ENCODE data around the gene CASTOR1.

The CASTOR1 gene

DNA sequence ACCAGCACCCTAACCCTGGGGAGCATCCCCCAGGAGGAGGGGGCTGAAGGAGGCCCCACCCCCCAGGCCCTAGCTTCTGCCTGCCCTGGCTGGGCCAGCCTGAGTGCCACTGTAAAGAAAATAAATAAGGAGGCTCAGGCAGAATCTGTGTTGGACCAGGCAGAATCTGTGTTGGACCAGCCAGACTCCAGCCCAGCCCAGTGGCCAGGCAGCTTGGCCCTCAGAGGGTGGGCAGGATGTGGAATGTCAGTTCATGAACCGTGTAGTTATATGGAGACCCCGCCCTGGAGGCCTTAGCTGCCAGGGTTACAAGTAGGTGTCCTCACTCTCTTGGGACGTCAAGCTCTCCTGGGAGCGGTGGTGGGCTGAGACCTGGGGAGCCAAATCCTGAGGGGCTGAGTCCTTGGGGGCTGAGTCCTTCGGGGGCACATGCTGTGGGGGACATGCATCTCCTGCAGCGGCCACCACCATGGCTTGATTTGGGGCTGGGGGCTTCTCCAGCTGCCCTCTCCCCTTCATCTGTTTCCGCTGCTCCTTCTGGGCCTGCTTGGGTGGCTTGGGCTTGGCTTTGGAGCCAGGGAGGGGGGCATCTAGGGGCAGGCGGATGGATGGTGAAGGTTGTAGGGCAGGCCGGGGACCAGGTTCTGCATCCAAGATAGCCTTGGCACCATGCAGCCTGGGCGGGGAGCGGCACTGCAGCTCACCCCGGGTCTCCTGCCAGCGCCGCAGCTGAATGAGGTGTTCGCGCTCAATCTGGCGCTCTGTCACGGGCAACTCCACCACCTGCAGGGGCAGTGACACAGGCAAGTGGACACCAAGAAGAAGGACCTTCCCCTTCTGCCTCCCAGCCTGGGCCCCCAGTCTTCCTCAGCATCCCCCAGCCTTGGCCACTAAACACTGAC lies 3.0 kb upstream of the CASTOR1 start:
- TF ChIP-seq, protein P1, sequence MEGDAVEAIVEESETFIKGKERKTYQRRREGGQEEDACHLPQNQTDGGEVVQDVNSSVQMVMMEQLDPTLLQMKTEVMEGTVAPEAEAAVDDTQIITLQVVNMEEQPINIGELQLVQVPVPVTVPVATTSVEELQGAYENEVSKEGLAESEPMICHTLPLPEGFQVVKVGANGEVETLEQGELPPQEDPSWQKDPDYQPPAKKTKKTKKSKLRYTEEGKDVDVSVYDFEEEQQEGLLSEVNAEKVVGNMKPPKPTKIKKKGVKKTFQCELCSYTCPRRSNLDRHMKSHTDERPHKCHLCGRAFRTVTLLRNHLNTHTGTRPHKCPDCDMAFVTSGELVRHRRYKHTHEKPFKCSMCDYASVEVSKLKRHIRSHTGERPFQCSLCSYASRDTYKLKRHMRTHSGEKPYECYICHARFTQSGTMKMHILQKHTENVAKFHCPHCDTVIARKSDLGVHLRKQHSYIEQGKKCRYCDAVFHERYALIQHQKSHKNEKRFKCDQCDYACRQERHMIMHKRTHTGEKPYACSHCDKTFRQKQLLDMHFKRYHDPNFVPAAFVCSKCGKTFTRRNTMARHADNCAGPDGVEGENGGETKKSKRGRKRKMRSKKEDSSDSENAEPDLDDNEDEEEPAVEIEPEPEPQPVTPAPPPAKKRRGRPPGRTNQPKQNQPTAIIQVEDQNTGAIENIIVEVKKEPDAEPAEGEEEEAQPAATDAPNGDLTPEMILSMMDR (IDR thresholded peaks at IDR 0.05), result no peak
- no peaks in the 10 kb centered on the region for H3K9me3 ChIP-seq
- H3K4me1 ChIP-seq (ENCODE audit: control insufficient read depth in 1 of 2, insufficient read depth in 1 of 2, low read depth in 1 of 2, low read length in 1 of 2), result peaks cover 21 to 29% of the 10 kb centered on the region in 2 experiments
- H3K4me3 ChIP-seq (ENCODE audit: low read depth in 1 of 2, low read length in 1 of 2), result no peak overlapping the region
- peak overlapping the region; percentile 8 for H3K27ac ChIP-seq
- H3K36me3 ChIP-seq, result peaks cover 63% of the 10 kb centered on the region
- no peaks in the 10 kb centered on the region for H3K27me3 ChIP-seq

DNA sequence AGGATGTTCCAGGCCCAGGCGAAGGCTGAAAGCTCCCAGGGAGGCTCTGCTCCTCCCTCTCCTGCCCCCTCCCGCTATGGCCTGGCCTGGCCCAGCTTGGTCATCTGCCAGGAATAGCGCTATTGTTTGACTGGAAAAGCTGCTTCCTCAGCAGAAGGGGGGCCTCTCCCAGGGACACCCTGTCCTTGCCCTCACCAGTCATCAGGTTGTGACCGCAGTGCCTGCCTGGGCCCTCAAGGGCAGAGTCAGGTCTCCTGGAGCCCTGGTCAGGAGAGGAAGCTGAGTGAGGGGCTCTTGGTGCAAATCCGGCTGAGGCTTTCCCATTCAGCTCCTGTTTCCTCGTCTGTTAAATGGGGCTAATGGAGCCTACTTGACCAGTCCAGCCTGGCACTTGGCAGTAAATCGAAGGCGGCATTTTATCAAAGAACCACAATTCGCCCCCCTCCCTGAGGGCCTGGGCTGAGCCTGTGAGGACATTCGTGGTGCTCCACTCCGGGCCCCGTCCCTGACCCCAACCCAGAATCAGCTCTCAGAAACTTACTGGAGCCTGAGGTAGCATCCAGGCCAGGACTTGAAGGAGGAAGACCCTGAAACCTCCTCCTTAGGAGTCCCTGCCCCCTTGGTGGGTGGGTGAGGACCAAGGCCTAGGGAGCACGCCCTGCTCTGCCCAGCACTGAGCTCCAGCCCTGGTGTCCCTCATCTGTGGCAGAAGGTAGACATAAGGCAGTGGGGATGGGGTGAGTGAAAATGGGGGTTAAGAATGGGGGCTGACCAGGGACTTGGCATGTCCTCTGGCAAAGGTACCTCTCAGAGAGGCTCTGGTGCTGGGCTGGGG lies 2.0 kb upstream of the CASTOR1 start:
- H3K4me1 ChIP-seq (ENCODE audit: control insufficient read depth in 1 of 2, insufficient read depth in 1 of 2, low read depth in 1 of 2, low read length in 1 of 2), result peaks cover 29 to 39% of the 10 kb centered on the region in 2 experiments
- H3K9me3 ChIP-seq, result no peaks in the 10 kb centered on the region
- H3K27me3 ChIP-seq, result no peaks in the 10 kb centered on the region
- peaks cover 53% of the 10 kb centered on the region for H3K36me3 ChIP-seq
- H3K27ac ChIP-seq, result peak overlapping the region; percentile 78
- TF ChIP-seq, protein P1 (IDR thresholded peaks at IDR 0.05), result no peak
- no peak overlapping the region for H3K4me3 ChIP-seq (ENCODE audit: low read depth in 1 of 2, low read length in 1 of 2)

DNA sequence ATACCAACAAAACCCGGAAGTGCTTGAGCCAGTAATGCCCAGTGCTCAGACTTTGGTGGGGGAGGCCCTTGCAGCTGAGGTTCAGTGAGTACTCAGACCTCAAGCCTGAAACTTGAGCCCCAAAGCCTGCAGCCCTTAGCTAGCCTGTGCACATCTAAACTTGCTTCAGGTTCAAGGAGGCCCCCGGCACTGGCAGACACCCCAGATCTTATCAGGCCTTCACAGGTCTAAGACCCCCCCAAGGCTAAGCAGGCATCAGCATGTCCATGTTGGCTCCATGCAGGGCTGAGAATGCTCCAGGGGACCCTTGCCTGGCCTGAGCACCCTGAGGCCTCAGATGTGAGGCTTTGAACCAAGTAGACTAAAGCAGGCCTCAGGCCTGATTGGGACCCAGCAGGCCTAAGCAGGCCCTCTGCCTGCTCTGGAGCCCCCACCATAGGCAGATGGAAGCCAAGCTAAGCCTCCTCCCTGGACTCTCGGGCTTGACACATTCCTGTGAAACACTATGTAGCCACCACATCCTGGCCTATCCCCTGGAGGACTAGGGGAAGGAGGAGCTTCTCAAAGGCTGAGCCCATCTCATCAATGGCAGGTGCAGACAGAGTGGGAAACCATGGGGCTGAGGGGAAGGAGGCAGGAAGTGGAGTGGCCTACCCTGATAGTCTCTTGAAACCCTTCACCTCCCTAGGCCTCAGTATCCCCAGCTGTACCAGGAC lies 1.2 kb upstream of the CASTOR1 start:
- Histone ChIP-seq H3K27ac (peak overlapping the region; percentile 78), H3K4me3 (ENCODE audit: low read depth in 1 of 2, low read length in 1 of 2) (no peak overlapping the region), H3K36me3 (peaks cover 47% of the 10 kb centered on the region), H3K4me1 (ENCODE audit: control insufficient read depth in 1 of 2, insufficient read depth in 1 of 2, low read depth in 1 of 2, low read length in 1 of 2) (peaks cover 29 to 39% of the 10 kb centered on the region in 2 experiments), H3K9me3 (no peaks in the 10 kb centered on the region), H3K27me3 (no peaks in the 10 kb centered on the region)
- TF ChIP-seq, protein P1 (IDR thresholded peaks at IDR 0.05), result no peak

DNA sequence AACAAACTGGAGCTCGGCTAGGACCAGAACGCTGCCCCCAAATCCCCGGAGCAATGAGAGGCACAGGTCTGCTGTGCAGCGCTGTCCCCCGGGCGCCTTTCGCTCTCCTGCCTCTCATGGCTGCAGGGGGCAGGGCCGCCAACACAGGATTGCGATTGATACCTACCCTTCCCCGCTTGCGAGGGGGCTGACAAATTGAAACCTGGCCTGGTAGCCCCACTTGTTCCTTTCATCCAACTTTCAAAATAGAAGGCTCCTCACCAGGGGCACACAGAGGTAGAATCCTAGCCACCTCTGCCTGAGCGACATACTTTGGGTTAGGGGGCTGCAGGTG lies 642 bp upstream of the CASTOR1 start:
- Histone ChIP-seq H3K27ac (peak overlapping the region; percentile 78), H3K4me1 (ENCODE audit: control insufficient read depth in 1 of 2, insufficient read depth in 1 of 2, low read depth in 1 of 2, low read length in 1 of 2) (peaks cover 29 to 39% of the 10 kb centered on the region in 2 experiments), H3K27me3 (no peaks in the 10 kb centered on the region), H3K9me3 (no peaks in the 10 kb centered on the region), H3K36me3 (peaks cover 46% of the 10 kb centered on the region), H3K4me3 (ENCODE audit: low read depth in 1 of 2, low read length in 1 of 2) (peak overlapping the region; percentile 78 to 94)
- TF ChIP-seq, protein P1 (IDR thresholded peaks at IDR 0.05), result no peak

DNA sequence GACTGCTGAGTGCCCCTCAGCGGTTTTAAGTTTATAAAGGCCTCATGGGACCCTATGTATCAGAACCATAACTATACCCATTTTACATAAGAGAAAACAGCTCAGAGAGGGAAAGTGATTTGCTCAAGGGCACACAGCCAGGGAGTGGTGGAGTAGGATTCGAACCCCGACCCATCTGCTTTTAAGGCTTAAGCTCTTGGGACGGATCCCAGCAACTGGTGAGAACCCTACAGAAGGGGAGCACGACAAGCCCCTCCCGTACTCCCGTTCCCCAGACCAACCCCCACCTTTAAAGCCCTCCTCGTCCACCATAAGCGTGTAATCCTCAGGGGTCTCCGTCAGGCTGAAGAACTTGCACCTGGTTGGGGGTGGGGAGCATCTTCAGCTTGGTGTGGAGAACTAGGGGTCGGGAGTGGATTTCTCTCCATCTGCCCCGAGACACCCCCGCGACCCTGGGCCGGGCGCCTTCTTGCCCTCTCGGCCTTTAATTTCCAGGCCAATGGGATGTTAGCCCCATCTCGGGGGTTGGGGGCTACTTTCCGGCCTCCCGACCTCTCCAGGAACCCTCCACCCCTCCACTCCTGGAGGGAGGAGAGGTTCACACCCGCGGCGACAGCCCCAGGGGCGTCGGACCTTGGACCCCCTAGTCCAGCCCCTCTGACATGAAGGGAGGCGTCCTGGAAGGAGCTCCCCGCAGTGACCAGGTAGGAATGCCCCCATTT lies 725 bp downstream of the CASTOR1 start:
- Histone ChIP-seq H3K27me3 (no peaks in the 10 kb centered on the region), H3K4me3 (ENCODE audit: low read depth in 1 of 2, low read length in 1 of 2) (peak overlapping the region; percentile 78 to 94), H3K27ac (peak overlapping the region; percentile 78), H3K4me1 (ENCODE audit: control insufficient read depth in 1 of 2, insufficient read depth in 1 of 2, low read depth in 1 of 2, low read length in 1 of 2) (peaks cover 30 to 39% of the 10 kb centered on the region in 2 experiments), H3K36me3 (peaks cover 32% of the 10 kb centered on the region), H3K9me3 (no peaks in the 10 kb centered on the region)
- TF ChIP-seq, protein P1 (IDR thresholded peaks at IDR 0.05), result no peak

Data from neutrophil (primary cell).